Measurements from ENCODE around the gene OSER1. TPM values are rescaled to one million over a fixed set of nuclear protein-coding genes. Genes with fewer than 3 reads are reported as not detected.

OSER1 gene
- total and polyA plus RNA-seq, 3 donors from 2014 or later, result 79.0 to 195 (median 80.4) TPM

DNA sequence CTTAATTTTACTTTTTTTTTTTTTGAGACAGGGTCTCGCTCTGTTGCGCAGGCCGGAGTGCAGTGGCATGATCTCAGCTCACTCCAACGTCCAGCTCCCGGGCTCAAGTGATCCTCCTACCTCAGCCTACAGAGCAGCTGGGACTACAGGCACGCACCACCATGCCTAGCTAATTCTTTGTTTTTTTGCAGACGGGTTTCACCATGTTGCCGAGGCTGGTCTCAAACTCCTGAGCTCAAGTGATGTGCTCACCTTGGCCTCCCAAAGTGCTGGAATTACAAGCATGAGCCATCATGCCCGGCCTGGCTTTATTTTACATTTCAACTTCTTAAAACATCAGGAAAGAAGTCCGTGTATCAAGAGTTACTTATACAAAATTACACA, 5.7 kb downstream of the OSER1 start:
- TF ChIP-seq POLR2A (IDR thresholded peaks at IDR 0.05), result no peak
- TF ChIP-seq, protein P1, sequence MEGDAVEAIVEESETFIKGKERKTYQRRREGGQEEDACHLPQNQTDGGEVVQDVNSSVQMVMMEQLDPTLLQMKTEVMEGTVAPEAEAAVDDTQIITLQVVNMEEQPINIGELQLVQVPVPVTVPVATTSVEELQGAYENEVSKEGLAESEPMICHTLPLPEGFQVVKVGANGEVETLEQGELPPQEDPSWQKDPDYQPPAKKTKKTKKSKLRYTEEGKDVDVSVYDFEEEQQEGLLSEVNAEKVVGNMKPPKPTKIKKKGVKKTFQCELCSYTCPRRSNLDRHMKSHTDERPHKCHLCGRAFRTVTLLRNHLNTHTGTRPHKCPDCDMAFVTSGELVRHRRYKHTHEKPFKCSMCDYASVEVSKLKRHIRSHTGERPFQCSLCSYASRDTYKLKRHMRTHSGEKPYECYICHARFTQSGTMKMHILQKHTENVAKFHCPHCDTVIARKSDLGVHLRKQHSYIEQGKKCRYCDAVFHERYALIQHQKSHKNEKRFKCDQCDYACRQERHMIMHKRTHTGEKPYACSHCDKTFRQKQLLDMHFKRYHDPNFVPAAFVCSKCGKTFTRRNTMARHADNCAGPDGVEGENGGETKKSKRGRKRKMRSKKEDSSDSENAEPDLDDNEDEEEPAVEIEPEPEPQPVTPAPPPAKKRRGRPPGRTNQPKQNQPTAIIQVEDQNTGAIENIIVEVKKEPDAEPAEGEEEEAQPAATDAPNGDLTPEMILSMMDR (IDR thresholded peaks at IDR 0.05), result no peak
- no peaks in the 10 kb centered on the region for H3K36me3 ChIP-seq (ENCODE audit: low read depth, missing control alignments)
- H3K9me3 ChIP-seq, result no peaks in the 10 kb centered on the region
- no peak overlapping the region for H3K4me3 ChIP-seq
- H3K4me1 ChIP-seq, result peaks cover 22% of the 10 kb centered on the region
- no peaks in the 10 kb centered on the region for H3K27me3 ChIP-seq
- intact Hi-C loops (cut with DNase I; ENCODE audit: low total_unique reads), result no loop called here
- WGBS, 2 donors, result 83 to 94% methylated on average over 10 of the region's 10 CpGs
- no peak overlapping the region for H3K27ac ChIP-seq
- no peak for DNase-seq

DNA sequence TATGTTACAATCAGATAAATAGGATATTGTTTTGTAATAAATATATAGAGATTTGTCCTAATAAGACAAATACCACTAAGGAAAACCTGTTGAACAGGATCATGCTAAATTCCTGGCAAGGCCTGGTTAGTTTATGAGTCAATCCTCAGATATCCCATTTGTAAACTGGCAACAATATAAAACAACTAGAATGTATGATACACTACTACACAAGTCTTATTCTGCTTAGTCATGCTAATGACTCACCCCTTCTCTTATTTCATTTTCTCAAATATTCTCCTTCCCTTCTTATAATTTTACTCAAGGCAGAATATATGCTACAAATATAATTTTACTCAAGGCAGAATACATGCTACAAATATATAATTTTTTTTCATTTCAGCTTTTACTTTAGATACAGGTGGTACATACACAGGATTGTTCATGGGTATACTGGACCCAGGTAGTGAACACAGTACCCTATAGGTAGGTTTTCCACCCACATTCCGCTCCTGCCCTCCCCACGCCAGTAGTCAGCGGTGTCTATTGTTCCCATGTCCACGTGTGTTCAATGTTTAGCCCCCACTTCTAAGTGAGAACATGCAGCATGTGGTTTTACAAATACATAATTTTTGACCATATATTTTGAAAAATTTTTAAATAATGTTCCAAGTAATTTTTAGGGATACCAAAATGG, 6.3 kb downstream of the OSER1 start:
- H3K4me1 ChIP-seq, result peaks cover 17% of the 10 kb centered on the region

DNA sequence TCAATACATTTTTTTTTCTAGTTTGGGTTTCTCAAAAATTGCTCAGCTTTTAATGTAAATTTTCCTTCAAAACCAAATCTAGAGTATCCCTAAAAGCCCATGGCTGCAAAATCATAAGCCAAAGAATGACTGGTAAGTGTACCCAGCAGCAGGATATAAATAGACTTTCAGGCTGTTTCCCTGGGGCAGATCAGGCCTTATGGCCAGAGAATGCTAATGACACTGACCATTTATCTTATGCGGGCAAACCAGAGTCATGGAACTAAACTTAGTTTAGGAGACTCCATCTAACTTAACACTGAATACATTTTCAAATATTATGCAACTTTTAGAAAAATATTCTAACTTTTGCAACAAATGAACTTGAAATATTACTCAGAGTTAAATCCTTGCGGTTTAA, 7.4 kb downstream of the OSER1 start:
- Histone ChIP-seq H3K27me3 (no peaks in the 10 kb centered on the region), H3K4me3 (no peak overlapping the region), H3K27ac (no peak overlapping the region), H3K4me1 (peaks cover 6% of the 10 kb centered on the region), H3K36me3 (ENCODE audit: low read depth, missing control alignments) (no peaks in the 10 kb centered on the region), H3K9me3 (no peaks in the 10 kb centered on the region)
- intact Hi-C loops (cut with DNase I; ENCODE audit: low total_unique reads), result no loop called here
- 87 to 91% methylated on average over 2 of the region's 2 CpGs for WGBS, 2 donors
- no peak for DNase-seq
- TF ChIP-seq POLR2A (IDR thresholded peaks at IDR 0.05), result no peak
- TF ChIP-seq, protein P1 (IDR thresholded peaks at IDR 0.05), result no peak

More for the DNA sequence above, 6.3 kb downstream of the OSER1 start:
- no peaks in the 10 kb centered on the region for H3K9me3 ChIP-seq
- no peak for DNase-seq
- H3K27me3 ChIP-seq, result no peaks in the 10 kb centered on the region
- H3K36me3 ChIP-seq (ENCODE audit: low read depth, missing control alignments), result no peaks in the 10 kb centered on the region
- intact Hi-C loops (cut with DNase I; ENCODE audit: low total_unique reads), result no loop called here
- no peak overlapping the region for H3K27ac ChIP-seq
- no peak overlapping the region for H3K4me3 ChIP-seq
- TF ChIP-seq, protein P1 (IDR thresholded peaks at IDR 0.05), result no peak
- TF ChIP-seq POLR2A (IDR thresholded peaks at IDR 0.05), result no peak
- WGBS, 2 donors, result 91 to 94% methylated on average over 4 of the region's 4 CpGs

DNA sequence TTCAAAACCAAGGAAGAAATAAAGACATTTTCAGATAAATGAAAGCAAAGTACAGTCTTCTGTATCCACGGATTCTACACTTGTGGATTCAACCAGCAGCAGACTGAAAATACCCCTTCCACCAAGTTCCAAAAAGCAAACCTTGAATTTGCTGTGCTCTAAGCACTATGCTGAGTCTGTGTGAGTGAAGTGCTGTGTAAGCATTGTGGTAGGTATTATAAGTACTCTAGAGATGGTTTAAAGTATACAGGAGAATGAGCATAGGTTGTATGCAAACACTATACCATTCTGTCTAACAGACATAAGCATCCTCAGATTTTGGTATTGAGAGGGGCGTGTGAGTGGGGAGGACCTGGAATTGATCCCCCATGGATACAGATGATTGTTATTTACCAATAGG, 9.6 kb downstream of the OSER1 start:
- Histone ChIP-seq H3K27me3 (no peaks in the 10 kb centered on the region), H3K27ac (no peak overlapping the region), H3K9me3 (no peaks in the 10 kb centered on the region), H3K4me3 (no peak overlapping the region), H3K36me3 (ENCODE audit: low read depth, missing control alignments) (no peaks in the 10 kb centered on the region), H3K4me1 (no peaks in the 10 kb centered on the region)
- DNase-seq, result no peak
- intact Hi-C loops (cut with DNase I; ENCODE audit: low total_unique reads), result no loop called here
- WGBS, 2 donors, result 67 to 92% methylated on average over 2 of the region's 2 CpGs
- no peak for TF ChIP-seq POLR2A (IDR thresholded peaks at IDR 0.05)
- TF ChIP-seq, protein P1 (IDR thresholded peaks at IDR 0.05), result no peak

DNA sequence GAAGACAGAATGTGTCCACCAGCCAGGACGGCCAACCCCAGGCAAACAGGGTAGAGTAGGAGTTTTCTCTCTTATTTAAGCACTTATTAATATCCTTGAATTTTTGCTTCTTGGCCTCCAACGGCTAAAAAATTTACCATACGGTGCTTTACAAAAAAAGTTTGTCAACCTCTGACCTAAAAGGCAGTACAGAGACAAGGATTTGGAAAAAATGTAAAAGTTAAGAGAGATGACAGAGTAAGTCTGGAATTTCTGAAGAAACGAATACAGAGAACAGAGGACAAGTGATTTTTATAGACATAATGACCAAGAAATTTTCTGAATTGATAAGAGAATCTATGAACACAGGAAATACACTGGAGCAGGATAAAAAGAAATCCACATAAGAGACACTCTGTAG, 10.2 kb downstream of the OSER1 start:
- Histone ChIP-seq H3K4me1 (no peaks in the 10 kb centered on the region), H3K36me3 (ENCODE audit: low read depth, missing control alignments) (no peaks in the 10 kb centered on the region)
- no peak for TF ChIP-seq POLR2A (IDR thresholded peaks at IDR 0.05)
- TF ChIP-seq, protein P1 (IDR thresholded peaks at IDR 0.05), result no peak

More for the DNA sequence above, 10.2 kb downstream of the OSER1 start:
- H3K27ac ChIP-seq, result no peak overlapping the region
- no peak for DNase-seq
- no peak overlapping the region for H3K4me3 ChIP-seq
- H3K27me3 ChIP-seq, result no peaks in the 10 kb centered on the region
- intact Hi-C loops (cut with DNase I; ENCODE audit: low total_unique reads), result no loop called here
- H3K9me3 ChIP-seq, result no peaks in the 10 kb centered on the region
- WGBS, 2 donors, result 71 to 78% methylated on average over 4 of the region's 4 CpGs

Measured in testis (tissue), 3 donors.